ENCODE data around the gene CIP2A. TPM values are rescaled to one million over a fixed set of nuclear protein-coding genes. Genes with fewer than 3 reads are reported as not detected.
"Not testable (repeated sequence)": the region's sequence is repeated elsewhere in the genome, so short reads cannot be mapped to it uniquely, and the experiment has no call there.

The CIP2A gene
- total RNA-seq, result 5.6 TPM

- peak; percentile 98 for ATAC-seq
- intact Hi-C loops (cut with DNase I), result no loop called here
- DNase-seq (ENCODE audit: low spot score), result peak; percentile 89
These were observed at the start of gene CIP2A, which contains the start of gene DZIP3 for GRCh38 chr3:108589081-108589997. TSS of gene CIP2A (minus strand) at chr3:108589438. CDS start at chr3:108589375, 63 bp downstream. TSS of gene DZIP3 (plus strand) at chr3:108589722. CDS start at chr3:108605407, 15,685 bp downstream.

DNA sequence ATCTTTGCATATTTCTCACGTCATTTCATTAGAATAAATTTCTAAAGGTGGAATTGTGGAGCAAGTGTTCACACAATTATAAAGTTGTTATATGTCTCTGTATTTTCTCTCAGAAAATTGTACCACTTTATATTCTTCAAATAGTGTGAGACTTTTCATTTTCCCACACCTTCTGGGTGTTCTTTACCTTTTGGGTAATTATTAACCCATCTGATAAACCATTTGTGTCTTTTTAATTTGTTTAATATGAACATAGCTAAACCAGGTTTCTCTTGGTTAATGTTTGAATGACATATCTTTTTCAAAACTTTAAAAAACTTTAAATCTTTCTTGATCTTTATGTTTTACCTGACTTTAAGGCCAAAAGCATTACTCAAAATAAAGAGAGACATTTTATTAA lies 40.7 kb upstream of the CIP2A start:
- DNase-seq (ENCODE audit: low spot score), result no peak
- ATAC-seq, result no peak
- intact Hi-C loops (cut with DNase I), result no loop called here

- ATAC-seq (no peak), DNase-seq (ENCODE audit: low spot score) (no peak)
- intact Hi-C loops (cut with DNase I), result no loop called here
These were observed 34.3 kb upstream of the CIP2A start for GRCh38 chr3:108623504-108623903.

- DNase-seq (ENCODE audit: low spot score), result no peak
- no peak for ATAC-seq
- intact Hi-C loops (cut with DNase I), result no loop called here
These were observed 31.0 kb upstream of the CIP2A start for GRCh38 chr3:108620250-108620649.

DNA sequence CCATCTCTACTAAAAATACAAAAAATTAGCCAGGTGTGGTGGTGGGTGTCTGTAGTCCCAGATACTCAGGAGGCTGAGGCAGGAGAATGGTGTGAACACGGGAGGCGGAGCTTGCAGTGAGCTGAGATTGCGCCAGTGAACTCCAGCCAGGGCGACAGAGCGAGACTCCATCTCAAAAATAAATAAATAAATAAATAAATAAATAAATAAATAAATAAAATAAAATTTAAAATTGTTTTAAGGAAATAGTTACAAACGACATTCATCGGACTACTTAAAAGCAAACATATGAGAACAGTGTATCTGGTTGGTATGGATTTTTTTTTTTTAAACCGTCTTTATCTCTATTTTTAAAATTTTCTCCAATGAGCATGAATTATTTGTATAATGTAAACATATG lies 26.9 kb upstream of the CIP2A start:
- ATAC-seq; DNase-seq (ENCODE audit: low spot score); intact Hi-C loops (cut with DNase I): not testable (repeated sequence)

DNA sequence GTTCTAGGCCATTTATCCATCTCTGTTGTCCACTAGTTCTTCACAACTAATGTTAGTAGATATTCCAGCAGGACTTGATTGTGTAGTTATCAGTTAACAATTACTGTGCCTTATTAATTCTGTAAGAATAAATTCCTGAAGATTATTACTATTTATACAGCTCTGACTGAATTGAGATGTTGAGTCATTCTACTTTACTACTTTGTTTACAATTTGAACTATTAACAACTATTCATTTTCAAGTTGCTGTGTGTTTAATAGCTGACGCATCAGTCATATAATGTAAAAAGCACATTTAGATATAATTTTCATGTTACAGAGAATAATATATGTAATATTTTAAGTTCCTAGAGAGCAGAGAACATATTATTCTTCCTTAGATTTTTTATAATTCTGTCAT lies 21.4 kb upstream of the CIP2A start:
- DNase-seq (ENCODE audit: low spot score) (no peak), ATAC-seq (no peak)
- intact Hi-C loops (cut with DNase I), result no loop called here

DNA sequence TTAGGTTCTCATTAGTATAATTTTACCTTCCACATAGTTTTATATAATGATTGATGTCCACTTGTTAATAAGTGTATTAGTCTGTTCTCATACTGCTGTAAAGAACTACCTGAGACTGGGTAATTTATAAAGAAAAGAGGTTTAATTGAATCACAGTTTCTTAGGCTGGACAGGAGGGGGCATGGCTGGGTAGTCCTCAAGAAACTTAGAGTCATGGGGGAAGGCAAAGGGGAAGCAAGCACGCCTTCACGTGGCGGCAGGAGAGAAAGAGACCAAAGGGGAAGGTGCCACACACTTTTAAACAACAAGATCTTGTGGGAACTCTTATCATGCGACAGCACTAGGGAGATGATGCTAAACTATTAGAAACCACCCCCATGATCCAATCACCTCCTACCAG lies 19.5 kb upstream of the CIP2A start:
- no peak for ATAC-seq
- intact Hi-C loops (cut with DNase I), result no loop called here

GRCh38 chr3:108605491-108605890 lies 16.3 kb upstream of the CIP2A start:
- DNase-seq (ENCODE audit: low spot score), result no peak
- intact Hi-C loops (cut with DNase I), result no loop called here
- ATAC-seq, result no peak

More for the DNA sequence above, 19.5 kb upstream of the CIP2A start:
- DNase-seq (ENCODE audit: low spot score), result no peak

DNA sequence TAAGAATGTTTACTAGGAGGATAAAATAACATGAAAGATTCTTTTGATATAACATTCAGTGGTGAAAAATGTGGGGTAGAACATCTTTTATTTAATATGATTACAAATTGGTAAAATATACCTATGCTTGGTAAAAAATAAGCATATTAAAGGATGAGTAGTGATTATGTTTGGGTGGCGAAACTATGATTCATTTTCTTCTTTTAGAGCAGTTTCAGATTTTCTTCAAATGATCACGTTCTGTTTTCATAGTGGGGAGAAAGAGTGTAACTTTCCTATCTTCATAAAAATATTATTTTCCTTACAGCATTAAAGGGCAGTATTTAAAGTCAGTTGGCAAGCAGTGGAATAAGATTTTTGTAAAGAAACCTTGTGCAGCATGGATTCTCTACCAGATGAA lies 15.8 kb upstream of the CIP2A start:
- DNase-seq (ENCODE audit: low spot score) (no peak), ATAC-seq (no peak)
- intact Hi-C loops (cut with DNase I), result no loop called here

DNA sequence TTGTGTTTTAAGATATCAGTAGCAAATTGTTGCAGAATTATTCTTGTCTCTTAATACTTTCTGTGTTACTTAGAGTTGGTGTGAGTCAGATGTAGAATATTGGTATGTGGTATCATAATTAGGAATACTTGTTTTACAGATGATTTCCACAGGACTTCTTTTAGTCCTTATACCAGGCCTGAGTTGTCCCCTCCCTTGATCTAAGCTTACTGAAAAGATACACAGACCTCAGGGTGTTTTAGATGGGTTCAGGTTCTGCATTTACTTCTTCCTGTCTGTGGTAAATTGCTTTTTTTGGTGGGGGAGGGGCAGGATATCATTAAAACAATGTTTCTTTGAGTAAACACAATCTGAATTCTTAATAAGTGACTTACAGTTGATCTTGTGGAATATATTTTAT lies 14.5 kb upstream of the CIP2A start:
- intact Hi-C loops (cut with DNase I), result no loop called here
- ATAC-seq (no peak), DNase-seq (ENCODE audit: low spot score) (no peak)

DNA sequence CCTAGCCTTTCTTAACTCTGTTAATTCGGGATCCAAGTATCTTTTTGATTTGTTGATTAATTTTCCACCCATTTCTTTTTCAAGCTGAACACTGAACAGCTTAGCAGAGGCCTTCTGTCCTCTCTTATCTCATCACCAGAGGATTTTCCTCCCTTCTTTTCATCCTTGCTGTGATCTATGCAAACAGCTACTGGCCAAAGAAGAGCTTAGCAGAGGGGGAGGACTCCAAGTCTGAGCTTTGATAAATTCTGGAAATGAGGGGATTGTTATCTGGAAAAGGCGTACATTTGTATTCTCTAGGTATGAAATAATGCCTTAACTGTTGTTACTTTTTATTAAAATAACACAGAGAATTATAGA lies 13.7 kb upstream of the CIP2A start:
- ATAC-seq (no peak), DNase-seq (ENCODE audit: low spot score) (no peak)
- intact Hi-C loops (cut with DNase I), result no loop called here

DNA sequence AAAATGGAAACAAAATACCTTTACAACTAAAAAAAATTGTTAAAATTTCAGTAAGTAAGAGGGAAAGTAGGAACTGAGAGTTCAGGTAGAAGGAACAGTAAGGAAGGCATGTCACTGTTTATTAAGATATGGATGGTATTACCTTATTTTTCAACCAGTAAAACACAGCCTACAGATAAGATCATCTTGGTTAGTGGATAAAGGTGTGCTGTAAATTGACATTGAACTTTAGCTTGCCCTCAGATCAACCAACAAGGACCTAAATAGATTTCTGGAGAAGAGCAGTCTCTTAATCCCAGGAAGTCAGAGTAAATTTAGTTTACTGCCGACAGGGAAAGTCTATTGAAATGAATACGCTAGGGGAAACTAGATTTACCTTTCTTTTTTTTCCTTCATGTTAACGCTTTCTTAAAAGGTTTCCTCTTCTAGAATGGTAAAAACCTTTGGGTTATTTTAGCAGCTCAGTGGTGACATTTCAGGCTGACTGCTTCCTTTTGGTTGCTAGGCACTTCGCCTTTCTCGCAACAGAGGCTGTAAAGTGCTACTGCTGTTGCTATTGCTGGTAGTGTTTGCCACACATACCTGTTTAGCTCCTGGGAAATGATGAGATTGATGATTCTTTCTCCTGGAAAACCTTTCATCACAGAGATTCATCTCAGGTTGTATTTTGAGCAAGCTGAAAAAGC lies 13.2 kb upstream of the CIP2A start:
- DNase-seq (ENCODE audit: low spot score) (no peak), ATAC-seq (no peak)
- intact Hi-C loops (cut with DNase I), result no loop called here

- intact Hi-C loops (cut with DNase I), result no loop called here
- no peak for DNase-seq (ENCODE audit: low spot score)
- no peak for ATAC-seq
These were observed 10.6 kb upstream of the CIP2A start for GRCh38 chr3:108599677-108600409.

DNA sequence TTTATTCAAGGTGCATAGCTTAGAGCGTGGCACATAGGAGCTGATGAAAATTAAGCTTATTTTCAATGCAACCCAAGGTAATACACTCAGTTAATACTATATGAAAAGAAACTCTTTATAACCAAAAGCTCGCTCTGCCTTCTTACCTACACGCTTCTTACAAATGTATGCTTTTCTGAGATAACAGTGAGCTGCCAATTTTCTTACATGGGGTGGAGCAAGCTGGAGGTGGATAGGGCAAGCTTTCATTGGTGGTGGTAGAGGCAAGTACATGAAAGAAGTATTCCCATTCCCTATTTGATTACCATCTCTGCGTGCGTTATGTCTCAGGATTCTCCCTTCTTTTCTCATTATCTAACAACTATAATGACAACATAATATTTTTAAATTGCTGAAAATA lies 9.1 kb upstream of the CIP2A start:
- DNase-seq (ENCODE audit: low spot score), result no peak

GRCh38 chr3:108595321-108595720 lies 6.1 kb upstream of the CIP2A start:
- ATAC-seq, result no peak
- DNase-seq (ENCODE audit: low spot score), result no peak
- intact Hi-C loops (cut with DNase I), result no loop called here

More for the DNA sequence above, 9.1 kb upstream of the CIP2A start:
- no peak for ATAC-seq
- intact Hi-C loops (cut with DNase I), result no loop called here

DNA sequence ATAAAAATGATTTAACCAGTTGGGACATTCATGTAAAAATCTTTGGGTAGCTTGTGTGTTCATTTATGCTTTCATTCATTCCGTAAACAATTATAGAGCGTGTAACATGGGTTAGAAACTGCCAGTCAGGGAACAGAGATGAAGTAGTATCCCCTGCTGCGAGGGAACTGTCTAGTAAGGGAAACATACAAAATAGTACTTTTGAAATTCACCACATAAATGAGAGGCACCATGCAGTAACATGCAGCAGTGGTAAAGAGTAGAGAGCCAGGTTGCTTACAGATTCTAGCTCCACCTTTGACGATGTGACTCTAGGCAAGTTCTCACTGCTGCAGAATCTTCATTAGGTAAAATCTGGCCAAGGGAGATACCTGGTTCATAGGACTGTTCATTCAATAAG lies 1.2 kb upstream of the CIP2A start:
- DNase-seq (ENCODE audit: low spot score), result no peak
- no peak for ATAC-seq
- intact Hi-C loops (cut with DNase I), result no loop called here

- DNase-seq (ENCODE audit: low spot score) (no peak), ATAC-seq (no peak)
- intact Hi-C loops (cut with DNase I), result no loop called here
These were observed 723 bp upstream of the CIP2A start for GRCh38 chr3:108589998-108590323.

DNA sequence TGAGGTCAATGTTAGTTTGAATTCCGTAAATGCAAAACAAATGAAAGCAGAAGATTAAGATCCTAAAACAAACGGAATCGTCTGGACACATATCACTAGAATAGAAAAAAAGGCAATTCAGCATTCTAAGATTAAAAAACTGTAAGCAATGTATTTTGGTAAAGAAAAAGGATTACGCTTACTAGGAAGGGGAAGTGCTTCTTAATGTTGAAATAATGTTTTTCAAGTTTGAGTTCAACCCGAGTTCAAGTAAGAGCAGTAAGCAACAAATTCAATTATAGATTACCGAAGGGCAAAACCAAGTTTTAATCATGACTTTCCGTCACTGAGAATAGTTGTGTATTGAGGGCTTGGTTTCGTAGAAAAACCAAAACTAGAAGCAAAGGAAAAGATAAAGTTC lies 637 bp downstream of the CIP2A start:
- ATAC-seq (no peak), DNase-seq (ENCODE audit: low spot score) (no peak)
- intact Hi-C loops (cut with DNase I), result no loop called here

DNA sequence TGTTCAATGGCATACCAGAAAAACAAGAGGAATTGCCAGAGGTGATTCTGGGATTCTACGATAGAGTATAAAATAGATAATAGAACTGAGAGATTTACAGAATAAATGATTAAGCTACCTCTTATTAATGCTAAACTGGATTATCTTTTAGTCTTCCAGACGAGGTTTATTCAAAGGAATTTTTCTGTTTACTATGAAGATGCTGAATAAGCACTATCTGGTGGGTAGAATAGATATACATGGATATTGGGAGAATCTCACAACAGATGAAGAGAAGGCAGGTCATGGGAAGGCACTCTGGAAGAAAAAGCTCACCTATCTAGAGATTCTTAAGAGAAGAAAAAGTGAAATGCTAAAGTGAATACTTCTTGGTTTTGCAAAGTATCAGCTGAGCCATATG lies 11.2 kb downstream of the CIP2A start:
- DNase-seq (ENCODE audit: low spot score) (no peak), ATAC-seq (no peak)
- intact Hi-C loops (cut with DNase I), result no loop called here

DNA sequence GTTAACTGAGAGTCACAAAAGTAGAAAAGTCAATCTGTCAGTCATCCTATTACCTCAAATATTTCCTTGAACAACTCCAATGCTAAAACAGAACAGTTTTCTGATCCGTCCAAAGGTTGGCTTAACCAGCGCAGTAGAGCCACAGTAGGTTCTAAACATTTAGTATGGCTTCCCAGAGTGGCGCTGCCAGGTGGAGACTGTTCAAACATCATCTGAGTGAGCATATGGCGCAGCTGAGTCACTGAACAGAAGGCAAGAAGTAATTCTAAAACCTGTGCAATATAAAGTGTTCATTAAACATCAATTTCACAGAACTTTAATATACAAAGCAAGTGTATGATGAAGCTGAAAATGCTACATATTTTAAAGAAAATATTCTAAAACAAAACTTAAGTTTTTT lies 19.9 kb downstream of the CIP2A start:
- DNase-seq (ENCODE audit: low spot score) (no peak), ATAC-seq (no peak)
- intact Hi-C loops (cut with DNase I), result no loop called here
